GM12878 (cell line): ENCODE results near the gene FAM200B. TPM values are rescaled to one million over a fixed set of nuclear protein-coding genes. Genes with fewer than 3 reads are reported as not detected.

Experiments used
- BRCA1 ChIP-seq: IDR thresholded peaks from 2 replicates; pipeline ENCODE4 v1.6.1; 2011; ENCODE audit warnings: low read depth, low read length, improper control_type of control experiment
- CBX3 ChIP-seq: fragments of 200-600 bp; sonication (generic); IDR thresholded peaks from 2 replicates; pipeline ENCODE4 v1.6.1; 2016; ENCODE audit warnings: low read depth, borderline replicate concordance
- CEBPZ ChIP-seq: fragments of 150-350 bp; IDR thresholded peaks from 2 replicates; pipeline ENCODE4 v1.6.1; 2016; ENCODE audit warnings: low read depth, low read length
- E2F4 ChIP-seq: IDR thresholded peaks from 2 replicates; pipeline ENCODE4 v1.6.1; 2012; ENCODE audit warnings: low read depth, low read length, improper control_type of control experiment
- ESRRA ChIP-seq: IDR thresholded peaks from 2 replicates; pipeline ENCODE4 v1.6.1; 2012; ENCODE audit warnings: mild to moderate bottlenecking, low read length, improper control_type of control experiment
- EZH2 ChIP-seq: IDR thresholded peaks from 2 replicates; pipeline ENCODE4 v1.6.1; 2012; ENCODE audit warnings: low read depth, mild to moderate bottlenecking, control low read depth, inconsistent platforms, low read length, borderline replicate concordance; ENCODE audit not compliant: control insufficient read depth
- FOXK2 ChIP-seq: fragments of 450-650 bp; IDR thresholded peaks from 2 replicates; pipeline ENCODE4 v1.6.1; 2017; ENCODE audit warnings: mild to moderate bottlenecking, moderate library complexity
- FOXM1 ChIP-seq: IDR thresholded peaks from 2 replicates; pipeline ENCODE4 v1.6.1; 2012; ENCODE audit warnings: low read depth, mild to moderate bottlenecking, inconsistent platforms, low read length, moderate library complexity
- HCFC1 ChIP-seq: fragments of 150-350 bp; IDR thresholded peaks from 2 replicates; pipeline ENCODE4 v1.6.1; 2014; ENCODE audit warnings: low read length
- HDAC6 ChIP-seq: fragments of 200-600 bp; sonication (generic); IDR thresholded peaks from one replicate; pipeline ENCODE4 v1.8.0; 2017; ENCODE audit warnings: antibody characterized with exemption; ENCODE audit not compliant: unreplicated experiment
- IKZF2 ChIP-seq, 2 experiments: fragments of 450-650 bp; IDR thresholded peaks; 2 replicates each; pipeline ENCODE4 v1.6.1; 2017; ENCODE audit warnings: mild to moderate bottlenecking in 2 of 2, moderate library complexity in 2 of 2
- MLLT1 ChIP-seq: fragments of 450-650 bp; IDR thresholded peaks from 2 replicates; pipeline ENCODE4 v1.6.1; 2016; ENCODE audit warnings: mild to moderate bottlenecking
- NFIC ChIP-seq: IDR thresholded peaks from 2 replicates; pipeline ENCODE4 v1.6.1; 2012; ENCODE audit warnings: low read depth, mild to moderate bottlenecking, inconsistent platforms, low read length, moderate library complexity
- PAX8 ChIP-seq: fragments of 450-650 bp; IDR thresholded peaks from 2 replicates; pipeline ENCODE4 v1.6.1; 2017; ENCODE audit warnings: mild to moderate bottlenecking, moderate library complexity
- RAD21 ChIP-seq: IDR thresholded peaks from 2 replicates; pipeline ENCODE4 v1.6.1; 2011; ENCODE audit warnings: mild to moderate bottlenecking, low read depth, low read length, moderate library complexity; ENCODE audit not compliant: insufficient read depth
- RELB ChIP-seq: fragments of 450-650 bp; IDR thresholded peaks from 2 replicates; pipeline ENCODE4 v1.6.1; 2017; ENCODE audit warnings: low read depth, mild to moderate bottlenecking, moderate library complexity
- SKIL ChIP-seq: fragments of 450-650 bp; IDR thresholded peaks from 2 replicates; pipeline ENCODE4 v1.6.1; 2017; ENCODE audit warnings: mild to moderate bottlenecking, low read depth, inconsistent platforms; ENCODE audit not compliant: poor library complexity, severe bottlenecking
- TAF1 ChIP-seq: IDR thresholded peaks from 2 replicates; pipeline ENCODE4 v1.6.1; 2011; ENCODE audit warnings: mild to moderate bottlenecking, low read depth, low read length, borderline replicate concordance
- ZNF384 ChIP-seq: IDR thresholded peaks from 2 replicates; pipeline ENCODE4 v1.6.1; 2012; ENCODE audit warnings: low read depth, mild to moderate bottlenecking, low read length, improper control_type of control experiment, borderline replicate concordance
- ZNF622 ChIP-seq: fragments of 450-650 bp; IDR thresholded peaks from 2 replicates; pipeline ENCODE4 v1.6.1; 2017; ENCODE audit warnings: mild to moderate bottlenecking, inconsistent platforms
- polyA plus RNA-seq, 11 experiments: library from polyadenylated mRNA; depleted of rRNA in 4 of 11; unstranded in 6 of 11; stranded (reverse) in 5 of 11; fragments of >200 nt; fragmentation: Nextera tagmentation in 4 of 11; fragmentation: Illumina TruSeq in 1 of 11; extraction: Ambion mirVana in 4 of 11; extraction: Trizol in 1 of 11; gene quantifications; 1 replicate in 1 of 11; 2 replicates in 10 of 11; pipeline versions ENCODE4 v1.2.1 to v1.2.3, GENCODE V29; 2011 to 2016; ENCODE audit warnings: inconsistent platforms in 2 of 11, missing spikeins in 2 of 11, low read depth in 1 of 11
- total RNA-seq, 4 experiments: library from RNA; depleted of rRNA in 3 of 4; stranded (reverse); fragments of >200 nt in 3 of 4; fragmentation: Illumina TruSeq in 1 of 4; extraction: Trizol in 1 of 4; gene quantifications; 2 replicates each; pipeline versions ENCODE4 v1.2.1 to v1.2.3, GENCODE V29; 2013 to 2021

The FAM200B gene
- total and polyA plus RNA-seq, 10 of the 15 experiments (the other 5 are each of a cell fraction or from before 2014, with no cell fraction given): 13.8 to 48.5 (median 25.5) TPM

- TF ChIP-seq SKIL: peak; percentile 17
- TF ChIP-seq NFIC: peak; percentile 41; the same call in 1 of the 2 replicates
- TF ChIP-seq HCFC1: no peak
- no peak for TF ChIP-seq ZNF384
- TF ChIP-seq IKZF2 (IDR thresholded peaks at IDR 0.05): peak; percentile 91 to 93
- no peak for TF ChIP-seq FOXK2
- TF ChIP-seq MLLT1: peak; percentile 63; the same call in 1 of the 2 replicates
- no peak for TF ChIP-seq CEBPZ
- no peak for TF ChIP-seq CBX3
- TF ChIP-seq BRCA1: peak; percentile 98
- no peak; the same call in 1 of the 2 replicates for TF ChIP-seq TAF1
- TF ChIP-seq ESRRA: no peak
- peak; percentile 100 for TF ChIP-seq E2F4
- TF ChIP-seq RAD21: no peak
- peak; percentile 78 for TF ChIP-seq RELB
- peak; percentile 85 for TF ChIP-seq FOXM1
- no peak for TF ChIP-seq EZH2
- no peak for TF ChIP-seq HDAC6
- no peak for TF ChIP-seq PAX8
- no peak for TF ChIP-seq ZNF622
Observed at GRCh38 chr4:15681372-15682241, at the start of gene FAM200B (continued).
